AG09319 (cell line): Measurements from ENCODE around the gene TNP2.

Source experiments
- DNase-seq: peaks from one replicate; pipeline ENCODE4 v3.0.0-alpha.2; 2010; ENCODE audit warnings: low read depth; ENCODE audit errors: extremely low read depth
- CTCF ChIP-seq: IDR thresholded peaks from 2 replicates; pipeline ENCODE4 v1.5.1; 2011; ENCODE audit warnings: low read depth, mild to moderate bottlenecking, inconsistent platforms, low read length, moderate library complexity

TNP2 gene

GRCh38 chr16:11255737-11256660 lies 13.1 kb downstream of the TNP2 start, which contains the start of gene SOCS1:
SOCS1 (minus strand) TSS chr16:11256204; CDS start chr16:11255478, 726 bp downstream.
- peak; percentile 73 for DNase-seq

GRCh38 chr16:11254913-11255736 lies 14.0 kb downstream of the TNP2 start:
- no peak for TF ChIP-seq CTCF
- no peak for DNase-seq

More at GRCh38 chr16:11255737-11256660, 13.1 kb downstream of the TNP2 start, which contains the start of gene SOCS1:
- TF ChIP-seq CTCF = peak; percentile 43

GRCh38 chr16:11253995-11254912 lies 14.9 kb downstream of the TNP2 start:
- TF ChIP-seq CTCF = no peak
- DNase-seq = no peak

GRCh38 chr16:11253009-11253994 lies 15.8 kb downstream of the TNP2 start:
- no peak for DNase-seq
- no peak for TF ChIP-seq CTCF

- no peak for DNase-seq
- TF ChIP-seq CTCF = no peak
These were observed 16.6 kb downstream of the TNP2 start for GRCh38 chr16:11252482-11252931.
